CD4-positive, alpha-beta T cell treated with Interleukin-6 for 4 hours (primary cell): ENCODE data around the gene DPP7.
A peak's percentile ranks its signal among the peaks of the same experiment; 100 is the strongest.
"Not testable (repeated sequence)": the region's sequence is repeated elsewhere in the genome, so short reads cannot be mapped to it uniquely, and the experiment has no call there.

Experiments
- DNase-seq: peaks from one replicate; pipeline ENCODE4 v3.0.0-alpha.2; 2020; ENCODE audit warnings: mixed read lengths

The DPP7 gene

GRCh38 chr9:137147793-137148160 lies 33.2 kb upstream of the DPP7 start:
- no peak for DNase-seq

GRCh38 chr9:137147091-137147792 lies 32.7 kb upstream of the DPP7 start:
- no peak for DNase-seq

GRCh38 chr9:137146527-137146918 lies 32.0 kb upstream of the DPP7 start:
- DNase-seq = no peak

GRCh38 chr9:137145731-137146526 lies 31.4 kb upstream of the DPP7 start:
- no peak for DNase-seq

GRCh38 chr9:137143459-137143858 lies 28.9 kb upstream of the DPP7 start:
- DNase-seq = no peak

- DNase-seq = no peak
Observed at GRCh38 chr9:137141976-137142936, 27.7 kb upstream of the DPP7 start.

GRCh38 chr9:137141050-137141810 lies 26.7 kb upstream of the DPP7 start:
- no peak for DNase-seq

GRCh38 chr9:137140151-137141012 lies 25.8 kb upstream of the DPP7 start:
- no peak for DNase-seq

- DNase-seq = no peak
Observed at GRCh38 chr9:137139468-137140150, 25.1 kb upstream of the DPP7 start.

GRCh38 chr9:137138722-137139467 lies 24.4 kb upstream of the DPP7 start, which contains the start of gene GRIN1:
Gene GRIN1, plus strand, starts transcription at chr9:137139154. Its CDS starts 333 bp downstream, at chr9:137139487.
- peak; percentile 47 for DNase-seq

GRCh38 chr9:137138058-137138721 lies 23.7 kb upstream of the DPP7 start:
- DNase-seq = no peak

- no peak for DNase-seq
Observed at GRCh38 chr9:137136881-137137607, 22.5 kb upstream of the DPP7 start.

- DNase-seq = no peak
Observed at GRCh38 chr9:137136261-137136880, 21.8 kb upstream of the DPP7 start.

- DNase-seq = not testable (repeated sequence)
Observed at GRCh38 chr9:137135154-137135553, 20.6 kb upstream of the DPP7 start.

GRCh38 chr9:137134191-137134590 lies 19.7 kb upstream of the DPP7 start:
- no peak for DNase-seq

GRCh38 chr9:137130176-137130755 lies 15.7 kb upstream of the DPP7 start:
- DNase-seq = no peak

GRCh38 chr9:137129456-137130175 lies 15.1 kb upstream of the DPP7 start:
- DNase-seq = peak; percentile 93
